Stimulated activated CD8-positive, alpha-beta memory T cell treated with anti-CD3 and anti-CD28 coated beads, Interleukin-4, amount 100 ng/mL, for 24 hours (primary cell): ENCODE measurements around the gene MT1M.
A peak's percentile ranks its signal among the peaks of the same experiment; 100 is the strongest.
"Not testable (repeated sequence)": the region's sequence is repeated elsewhere in the genome, so short reads cannot be mapped to it uniquely, and the experiment has no call there.

Experiments used
- DNase-seq: peaks from one replicate; pipeline ENCODE4 v3.0.0-alpha.2; 2020; ENCODE audit warnings: low read depth

MT1M gene

DNA sequence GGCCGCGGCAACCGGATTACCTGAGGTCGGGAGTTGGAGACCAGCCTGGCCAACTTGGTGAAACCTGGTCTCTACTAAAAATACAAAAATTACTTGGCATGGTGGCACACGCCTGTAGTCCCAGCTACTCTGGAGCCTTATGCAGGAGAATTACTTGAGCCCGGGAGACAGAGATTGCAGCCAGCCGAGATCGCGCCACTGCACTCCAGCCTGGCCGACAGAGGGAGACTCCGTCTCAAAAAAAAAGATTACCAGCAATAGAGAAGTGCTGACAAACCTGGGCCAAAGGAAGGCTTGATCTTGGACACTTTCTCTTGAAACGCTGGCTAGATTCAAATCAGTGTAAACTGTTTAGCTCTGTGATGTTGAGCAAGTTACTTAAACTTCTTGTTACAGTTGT lies 41.5 kb downstream of the MT1M start:
- DNase-seq: no peak

- DNase-seq: not testable (repeated sequence)
Measured at GRCh38 chr16:56674570-56674969, 42.1 kb downstream of the MT1M start.

DNA sequence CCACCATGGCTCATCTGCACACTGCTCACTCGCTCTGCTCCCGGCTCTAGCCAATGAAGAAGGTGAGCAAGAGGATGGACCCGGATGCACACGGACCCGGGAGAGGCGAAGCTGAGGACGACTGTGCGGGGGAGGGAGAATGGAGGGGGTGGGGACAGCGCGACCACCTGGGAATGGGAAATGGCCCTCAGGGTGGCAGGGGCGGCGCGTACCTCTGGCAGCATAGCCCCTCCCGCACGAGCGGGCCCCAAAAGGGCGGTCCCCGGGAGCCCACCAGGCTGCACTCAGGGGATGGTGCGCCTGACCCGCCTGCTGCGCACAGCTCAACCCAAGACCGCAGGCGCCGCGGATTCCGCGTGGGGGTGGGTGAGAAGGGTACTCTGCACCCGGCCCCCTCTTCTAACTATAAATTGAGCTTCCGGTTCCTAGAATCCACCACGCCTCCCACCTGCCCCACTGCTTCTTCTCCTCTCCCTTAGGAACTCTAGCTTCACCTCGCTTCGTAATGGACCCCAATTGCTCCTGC lies 43.3 kb downstream of the MT1M start:
- DNase-seq: peak; percentile 60

GRCh38 chr16:56677474-56677873 lies 45.0 kb downstream of the MT1M start:
- DNase-seq: no peak

DNA sequence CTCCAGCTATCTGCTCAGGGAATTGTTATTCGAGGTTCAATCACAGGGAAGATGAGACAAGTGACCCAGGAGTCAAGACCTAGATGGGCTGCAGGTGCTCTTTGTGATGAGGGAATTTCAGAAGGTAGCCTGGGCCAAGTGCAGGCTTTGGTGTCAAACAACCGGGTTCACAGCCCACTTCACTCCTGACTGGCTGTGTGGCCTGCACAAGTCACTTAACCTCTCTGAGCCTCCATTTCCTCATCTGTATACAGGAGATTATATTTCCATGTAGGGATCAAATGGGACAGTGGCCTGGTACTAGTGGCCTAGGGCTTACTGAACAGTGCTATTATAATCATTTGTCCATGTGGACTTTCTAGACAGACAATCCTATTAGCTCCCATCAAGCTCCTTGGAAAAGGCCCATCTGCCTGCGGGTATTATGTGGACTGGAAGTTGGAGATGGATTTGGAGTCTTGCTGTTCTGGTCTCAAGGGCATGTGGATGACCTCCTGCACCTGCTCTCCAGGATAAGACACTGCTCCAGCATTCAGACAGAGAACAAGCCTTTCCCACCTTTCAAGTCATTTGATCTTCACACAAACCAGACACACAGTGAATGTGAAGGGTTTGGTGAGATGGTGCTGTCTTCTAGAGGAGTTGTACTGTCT lies 46.7 kb downstream of the MT1M start:
- DNase-seq: no peak

DNA sequence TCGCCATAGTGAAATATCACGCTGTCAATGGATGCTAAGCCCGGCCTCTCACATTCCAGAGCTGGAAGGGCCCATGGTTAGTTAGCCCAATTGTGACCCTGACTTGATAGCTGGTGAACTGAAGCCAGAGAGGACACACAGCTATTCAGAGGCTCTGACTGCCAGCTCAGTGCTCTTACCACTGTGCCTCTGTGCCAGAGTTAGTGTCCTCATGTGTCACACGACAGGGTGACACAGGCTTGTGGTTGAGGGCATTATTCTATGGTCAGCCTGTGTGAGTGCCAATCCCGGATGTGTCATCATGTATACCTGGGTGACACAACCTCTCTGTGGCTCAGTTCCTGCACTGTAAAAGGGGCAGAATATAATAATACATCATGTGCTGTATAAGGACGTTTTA lies 47.4 kb downstream of the MT1M start:
- no peak for DNase-seq

GRCh38 chr16:56681939-56682702 lies 49.7 kb downstream of the MT1M start, which contains the start of gene MT1X:
MT1X (plus strand) TSS chr16:56682470; CDS start chr16:56682541, 71 bp downstream.
- DNase-seq: peak; percentile 85

DNA sequence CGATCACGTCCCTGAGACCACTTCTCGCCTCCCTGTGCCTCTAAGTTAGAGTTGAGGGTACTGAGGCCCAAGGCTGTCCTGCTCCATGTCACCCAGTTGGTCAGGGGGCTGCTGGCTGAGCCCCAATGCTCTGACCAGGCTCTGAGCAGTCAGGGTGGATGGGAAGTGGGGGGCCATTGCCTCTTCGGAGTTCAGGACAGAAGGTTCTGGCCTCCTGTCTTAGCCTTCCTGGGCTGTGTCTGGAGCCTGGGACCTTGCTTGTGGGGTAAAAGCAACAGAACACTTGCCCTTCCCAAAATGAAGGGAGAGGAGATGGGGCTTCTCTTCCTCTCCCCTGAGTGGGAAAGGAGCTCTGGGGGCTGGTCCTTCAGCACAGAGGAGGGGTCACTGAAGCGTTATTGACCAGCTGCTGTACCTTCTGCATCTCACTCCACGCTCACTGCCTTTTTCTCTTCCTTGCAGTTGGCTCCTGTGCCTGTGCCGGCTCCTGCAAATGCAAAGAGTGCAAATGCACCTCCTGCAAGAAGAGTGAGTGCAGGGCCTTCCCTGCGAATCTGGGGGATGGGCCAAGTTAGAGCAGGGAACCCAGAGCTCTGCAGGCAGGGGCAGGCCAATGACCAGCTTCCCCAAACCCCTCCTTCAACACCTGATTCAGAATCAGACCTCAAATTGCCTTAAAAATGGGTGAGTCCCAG lies 50.4 kb downstream of the MT1M start:
- no peak for DNase-seq
